Subcutaneous adipose tissue (tissue), 4 donors: ENCODE measurements around the gene MYO18B. TPM values are rescaled to one million over a fixed set of nuclear protein-coding genes. Genes with fewer than 3 reads are reported as not detected.

Experiments
- total RNA-seq, 4 donors: library from RNA; depleted of rRNA; stranded (reverse); fragments of >200 nt; gene quantifications; one replicate each; pipeline ENCODE4 v1.1.0, GENCODE V29; 2016
- TF ChIP-seq, protein P1 (sequence below): fragments of 450-650 bp; IDR thresholded peaks from one replicate; pipeline ENCODE4 v1.5.1; 2016; ENCODE audit warnings: low read depth, mild to moderate bottlenecking, control low read depth, antibody characterized with exemption, moderate library complexity

MYO18B gene, protein sequence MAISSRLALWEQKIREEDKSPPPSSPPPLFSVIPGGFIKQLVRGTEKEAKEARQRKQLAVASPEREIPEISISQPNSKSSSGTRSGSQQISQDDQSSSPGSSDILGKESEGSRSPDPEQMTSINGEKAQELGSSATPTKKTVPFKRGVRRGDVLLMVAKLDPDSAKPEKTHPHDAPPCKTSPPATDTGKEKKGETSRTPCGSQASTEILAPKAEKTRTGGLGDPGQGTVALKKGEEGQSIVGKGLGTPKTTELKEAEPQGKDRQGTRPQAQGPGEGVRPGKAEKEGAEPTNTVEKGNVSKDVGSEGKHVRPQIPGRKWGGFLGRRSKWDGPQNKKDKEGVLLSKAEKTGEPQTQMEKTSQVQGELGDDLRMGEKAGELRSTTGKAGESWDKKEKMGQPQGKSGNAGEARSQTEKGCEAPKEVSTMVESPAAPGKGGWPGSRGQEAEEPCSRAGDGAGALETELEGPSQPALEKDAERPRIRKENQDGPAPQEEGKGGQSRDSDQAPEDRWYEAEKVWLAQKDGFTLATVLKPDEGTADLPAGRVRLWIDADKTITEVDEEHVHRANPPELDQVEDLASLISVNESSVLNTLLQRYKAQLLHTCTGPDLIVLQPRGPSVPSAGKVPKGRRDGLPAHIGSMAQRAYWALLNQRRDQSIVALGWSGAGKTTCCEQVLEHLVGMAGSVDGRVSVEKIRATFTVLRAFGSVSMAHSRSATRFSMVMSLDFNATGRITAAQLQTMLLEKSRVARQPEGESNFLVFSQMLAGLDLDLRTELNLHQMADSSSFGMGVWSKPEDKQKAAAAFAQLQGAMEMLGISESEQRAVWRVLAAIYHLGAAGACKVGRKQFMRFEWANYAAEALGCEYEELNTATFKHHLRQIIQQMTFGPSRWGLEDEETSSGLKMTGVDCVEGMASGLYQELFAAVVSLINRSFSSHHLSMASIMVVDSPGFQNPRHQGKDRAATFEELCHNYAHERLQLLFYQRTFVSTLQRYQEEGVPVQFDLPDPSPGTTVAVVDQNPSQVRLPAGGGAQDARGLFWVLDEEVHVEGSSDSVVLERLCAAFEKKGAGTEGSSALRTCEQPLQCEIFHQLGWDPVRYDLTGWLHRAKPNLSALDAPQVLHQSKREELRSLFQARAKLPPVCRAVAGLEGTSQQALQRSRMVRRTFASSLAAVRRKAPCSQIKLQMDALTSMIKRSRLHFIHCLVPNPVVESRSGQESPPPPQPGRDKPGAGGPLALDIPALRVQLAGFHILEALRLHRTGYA (N-terminal part only)
- under 1 TPM in 1 of 4 donors, not detected in 3; under 0.01 TPM for total RNA-seq

DNA sequence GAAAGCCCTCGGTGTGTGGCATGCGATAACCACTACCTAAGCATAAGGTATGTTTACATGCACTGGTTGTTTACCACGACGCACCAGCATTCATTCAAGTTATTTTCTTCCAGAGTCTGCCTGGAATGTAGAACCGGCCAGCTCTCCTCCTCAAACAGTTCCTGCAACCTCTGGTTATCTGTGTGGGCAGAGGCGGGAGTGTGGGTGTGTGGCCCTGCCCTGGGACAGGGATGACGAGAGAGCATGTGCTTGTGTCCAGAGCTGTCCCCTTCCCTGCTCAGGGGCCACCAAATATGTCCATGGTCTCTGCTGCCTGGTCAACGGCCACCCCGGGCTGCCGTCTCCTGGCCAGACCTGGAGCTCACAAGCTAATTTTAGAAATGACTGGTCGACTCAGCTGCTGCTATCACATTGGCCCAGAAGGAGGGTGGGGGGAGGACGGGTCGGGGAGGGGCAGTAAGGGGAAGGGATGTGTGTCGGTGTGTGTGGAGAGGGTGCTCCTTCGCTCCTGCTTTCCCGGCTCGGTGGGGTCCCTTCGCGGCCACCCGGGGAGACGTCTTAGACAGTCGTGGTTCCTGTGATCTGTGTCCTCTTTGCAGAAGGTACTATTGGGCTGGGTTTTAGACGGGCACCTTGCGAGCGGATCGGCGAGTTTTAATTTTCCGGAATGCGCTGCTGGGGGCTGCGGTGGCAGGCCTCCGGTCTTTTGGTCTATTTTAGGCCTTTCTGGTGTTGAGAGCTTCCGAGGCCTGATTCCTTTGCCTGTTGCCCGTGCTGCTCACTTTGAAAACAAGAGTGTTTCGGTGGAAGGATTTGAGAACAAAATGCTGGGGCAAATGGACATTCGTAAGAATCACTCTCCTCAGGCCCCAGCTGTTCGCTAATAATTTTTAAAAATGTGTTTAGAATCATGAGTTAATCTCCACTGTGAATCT lies at the start of gene MYO18B:
TSS of gene MYO18B (plus strand) at position 497 of the 935 bp plus-strand sequence. CDS start 18,905 bp downstream, outside the sequence.
- TF ChIP-seq, protein P1, sequence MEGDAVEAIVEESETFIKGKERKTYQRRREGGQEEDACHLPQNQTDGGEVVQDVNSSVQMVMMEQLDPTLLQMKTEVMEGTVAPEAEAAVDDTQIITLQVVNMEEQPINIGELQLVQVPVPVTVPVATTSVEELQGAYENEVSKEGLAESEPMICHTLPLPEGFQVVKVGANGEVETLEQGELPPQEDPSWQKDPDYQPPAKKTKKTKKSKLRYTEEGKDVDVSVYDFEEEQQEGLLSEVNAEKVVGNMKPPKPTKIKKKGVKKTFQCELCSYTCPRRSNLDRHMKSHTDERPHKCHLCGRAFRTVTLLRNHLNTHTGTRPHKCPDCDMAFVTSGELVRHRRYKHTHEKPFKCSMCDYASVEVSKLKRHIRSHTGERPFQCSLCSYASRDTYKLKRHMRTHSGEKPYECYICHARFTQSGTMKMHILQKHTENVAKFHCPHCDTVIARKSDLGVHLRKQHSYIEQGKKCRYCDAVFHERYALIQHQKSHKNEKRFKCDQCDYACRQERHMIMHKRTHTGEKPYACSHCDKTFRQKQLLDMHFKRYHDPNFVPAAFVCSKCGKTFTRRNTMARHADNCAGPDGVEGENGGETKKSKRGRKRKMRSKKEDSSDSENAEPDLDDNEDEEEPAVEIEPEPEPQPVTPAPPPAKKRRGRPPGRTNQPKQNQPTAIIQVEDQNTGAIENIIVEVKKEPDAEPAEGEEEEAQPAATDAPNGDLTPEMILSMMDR = no peak

DNA sequence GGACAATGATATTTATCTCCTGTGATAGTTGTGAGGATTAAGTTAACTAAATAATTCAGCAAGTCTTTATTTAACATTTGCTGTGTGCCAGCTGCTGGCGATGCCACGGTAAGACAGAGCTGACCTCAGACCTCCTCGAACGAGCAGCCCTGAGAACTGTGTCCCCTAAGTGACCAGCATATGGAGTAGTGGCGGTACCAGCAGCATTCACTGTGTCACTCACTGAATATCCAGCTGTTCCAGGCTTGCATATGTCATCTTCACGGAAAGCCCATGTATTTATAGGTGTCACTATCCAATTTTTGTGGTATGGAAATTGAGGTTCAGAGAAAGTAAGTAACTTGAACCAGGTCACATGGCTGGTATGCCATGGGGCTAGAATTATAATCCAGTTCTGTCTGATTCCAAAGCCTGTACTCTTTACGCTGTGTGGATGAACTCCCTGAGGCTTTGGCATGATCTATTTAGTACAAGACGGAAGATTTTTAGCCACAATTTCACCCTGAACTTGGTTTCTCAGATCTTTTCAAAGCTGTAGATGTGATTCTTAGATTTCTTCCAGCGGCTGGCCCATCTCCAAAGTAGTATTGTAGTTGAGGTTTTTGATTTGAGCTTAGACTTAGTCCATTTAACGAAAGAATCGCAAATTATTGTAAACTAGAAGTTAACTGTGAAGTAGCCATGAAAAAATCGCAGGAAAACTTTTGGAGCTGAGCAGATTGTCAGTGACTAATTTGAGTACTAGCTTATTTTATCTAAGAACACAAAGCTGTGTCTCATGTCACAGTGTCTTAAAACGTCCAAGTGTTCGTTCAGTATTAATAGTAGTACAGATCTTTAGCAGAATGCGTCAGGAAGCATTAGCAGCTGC lies 49.4 kb upstream of the MYO18B start:
- TF ChIP-seq, protein P1 = no peak

DNA sequence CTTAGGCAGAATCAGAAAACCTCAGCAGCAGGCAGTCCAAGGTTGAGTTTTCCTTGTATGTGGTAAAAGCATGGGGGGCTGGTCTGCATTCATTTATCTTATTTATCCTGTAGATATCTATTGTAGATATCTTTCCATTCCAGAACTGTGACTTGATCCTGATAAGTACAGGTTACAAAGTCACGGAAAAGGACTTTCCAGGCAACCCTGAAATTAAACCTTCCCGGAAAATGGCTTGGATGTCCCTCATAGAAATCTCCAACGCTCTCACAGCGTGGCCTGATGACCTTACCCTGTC lies 48.8 kb upstream of the MYO18B start:
- TF ChIP-seq, protein P1 = no peak

DNA sequence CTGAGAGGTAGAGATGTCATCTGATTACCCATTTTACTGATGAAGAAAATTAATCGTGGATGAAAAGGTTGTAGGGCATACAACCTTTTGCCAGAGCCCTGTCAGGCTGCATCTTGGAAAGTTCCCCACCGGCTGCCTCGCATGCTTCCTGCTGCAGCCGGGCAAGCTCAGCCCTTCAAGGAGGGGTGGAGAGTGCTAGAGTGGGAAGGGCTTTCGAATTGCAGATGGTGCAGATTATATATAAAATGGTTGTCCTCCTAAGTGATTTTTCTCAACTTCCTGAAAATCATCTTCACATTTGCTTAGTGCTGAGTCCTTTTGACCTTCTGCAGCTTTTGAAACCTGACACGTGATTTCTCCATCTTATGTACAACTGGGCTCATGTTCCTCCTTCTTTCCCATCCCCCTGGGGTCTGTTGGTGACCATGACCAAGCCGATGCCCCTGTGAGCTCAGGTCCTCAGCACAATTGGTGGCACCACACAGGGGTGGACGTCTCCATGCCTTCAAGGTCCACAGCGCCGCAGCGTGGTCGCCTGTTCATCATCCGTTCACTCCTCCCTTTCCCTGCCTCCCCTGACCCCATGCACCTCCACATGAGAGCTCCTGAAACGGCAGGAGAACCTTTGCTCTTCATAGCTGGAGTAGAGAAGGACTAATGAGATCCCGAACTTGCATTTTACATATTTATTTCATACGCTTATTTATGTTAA lies 47.6 kb upstream of the MYO18B start:
- TF ChIP-seq, protein P1 = no peak

DNA sequence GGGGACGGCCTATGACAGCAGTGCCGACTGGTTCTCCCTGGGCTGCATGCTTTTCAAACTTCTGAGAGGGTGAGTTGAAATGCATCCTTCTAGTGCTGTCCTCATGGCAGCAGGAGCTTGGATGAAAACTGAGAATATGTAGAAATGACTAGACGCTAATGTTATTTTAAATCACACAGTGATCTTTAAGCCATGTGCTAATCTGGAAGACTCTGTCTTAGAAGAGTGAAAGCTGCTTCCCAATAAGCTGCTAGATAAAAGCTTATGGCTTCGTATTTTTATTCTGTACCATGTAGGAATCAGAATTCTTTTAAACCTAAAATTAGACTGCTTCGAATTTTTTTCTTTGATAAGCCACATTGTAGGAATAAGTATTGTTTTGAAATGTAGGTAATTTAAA lies 46.8 kb upstream of the MYO18B start:
- TF ChIP-seq, protein P1 = no peak
